Common myeloid progenitor, CD34-positive (primary cell): ENCODE measurements around the gene ADNP. TPM values are rescaled to one million over a fixed set of nuclear protein-coding genes. Genes with fewer than 3 reads are reported as not detected.
"Not testable (repeated sequence)": the region's sequence is repeated elsewhere in the genome, so short reads cannot be mapped to it uniquely, and the experiment has no call there.

Source experiments
- CTCF ChIA-PET: fragments of 350-600 bp; sonication (Branson Sonifier 250); formaldehyde crosslinking; loops from one replicate; lab custom pipeline; 2021; ENCODE audit warnings: antibody characterized with exemption; lab: Charles Lee
- POLR2A ChIA-PET: fragments of 350-600 bp; sonication (Branson Sonifier 250); formaldehyde crosslinking; loops from one replicate; lab custom pipeline; 2021; ENCODE audit warnings: antibody characterized with exemption; lab: Charles Lee
- DNase-seq, 3 donors: peaks; one replicate each; pipeline versions ENCODE4 v3.0.0 to v3.0.0-alpha.2; 2013
- H3K27ac ChIP-seq, 2 experiments: 1 replicate in 1 of 2; 2 replicates in 1 of 2; pipeline ENCODE4 v1.7.0; 2013; ENCODE audit warnings: inconsistent platforms in 2 of 2, low read length in 2 of 2, mild to moderate bottlenecking in 2 of 2, low read depth in 1 of 2, moderate library complexity in 1 of 2; ENCODE audit not compliant: severe bottlenecking in 2 of 2, insufficient read depth in 1 of 2, poor library complexity in 1 of 2
- H3K27me3 ChIP-seq, 5 experiments: replicated peaks in 2 of 5; 1 replicate in 3 of 5; 2 replicates in 2 of 5; pipeline versions ENCODE4 v1.6.1 to v1.7.0; 2013; ENCODE audit warnings: low read length in 4 of 5, mild to moderate bottlenecking in 2 of 5, moderate library complexity in 2 of 5, inconsistent platforms in 1 of 5; ENCODE audit not compliant: insufficient read depth in 5 of 5, control insufficient read depth in 4 of 5
- H3K36me3 ChIP-seq, 4 experiments: 1 replicate in 2 of 4; 2 replicates in 2 of 4; pipeline versions ENCODE4 v1.6.1 to v1.7.0; 2013; ENCODE audit warnings: low read length in 3 of 4, control low read depth in 1 of 4, mild to moderate bottlenecking in 1 of 4; ENCODE audit not compliant: control insufficient read depth in 4 of 4, insufficient read depth in 4 of 4
- H3K4me1 ChIP-seq, 4 experiments: 1 replicate in 3 of 4; 2 replicates in 1 of 4; pipeline versions ENCODE4 v1.6.1 to v1.7.1; 2013; ENCODE audit warnings: low read length in 3 of 4, mild to moderate bottlenecking in 3 of 4, control low read depth in 1 of 4, inconsistent platforms in 1 of 4, moderate library complexity in 1 of 4; ENCODE audit not compliant: control insufficient read depth in 4 of 4, insufficient read depth in 4 of 4; ENCODE audit errors: control extremely low read depth in 1 of 4
- H3K4me3 ChIP-seq, 7 experiments: 1 replicate in 4 of 7; 2 replicates in 3 of 7; pipeline versions ENCODE4 v1.5.1 to v1.7.0; 2013; ENCODE audit warnings: mild to moderate bottlenecking in 7 of 7, low read length in 6 of 7, moderate library complexity in 6 of 7, inconsistent platforms in 2 of 7, low read depth in 2 of 7, control low read depth in 1 of 7; ENCODE audit not compliant: insufficient read depth in 4 of 7, control insufficient read depth in 1 of 7; ENCODE audit errors: extremely low read depth in 1 of 7
- H3K9me3 ChIP-seq, 5 experiments: 1 replicate in 4 of 5; 2 replicates in 1 of 5; pipeline versions ENCODE4 v1.6.1 to v1.7.1; 2013; ENCODE audit warnings: low read length in 4 of 5, mild to moderate bottlenecking in 2 of 5, inconsistent platforms in 1 of 5, low read depth in 1 of 5, moderate library complexity in 1 of 5; ENCODE audit not compliant: control insufficient read depth in 4 of 5, insufficient read depth in 2 of 5; ENCODE audit errors: control extremely low read depth in 1 of 5
- WGBS: methylation state at CpG from one replicate; pipeline ENCODE4 v1.1.5; 2013; ENCODE audit not compliant: insufficient coverage; 5-methylcytosine and 5-hydroxymethylcytosine counted together
- polyA plus RNA-seq: library from polyadenylated mRNA; unstranded; fragments of 120-200 nt; gene quantifications from one replicate; pipeline ENCODE4 v1.2.1, GENCODE V29; 2013

Gene ADNP
- polyA plus RNA-seq: 57.0 TPM

DNA sequence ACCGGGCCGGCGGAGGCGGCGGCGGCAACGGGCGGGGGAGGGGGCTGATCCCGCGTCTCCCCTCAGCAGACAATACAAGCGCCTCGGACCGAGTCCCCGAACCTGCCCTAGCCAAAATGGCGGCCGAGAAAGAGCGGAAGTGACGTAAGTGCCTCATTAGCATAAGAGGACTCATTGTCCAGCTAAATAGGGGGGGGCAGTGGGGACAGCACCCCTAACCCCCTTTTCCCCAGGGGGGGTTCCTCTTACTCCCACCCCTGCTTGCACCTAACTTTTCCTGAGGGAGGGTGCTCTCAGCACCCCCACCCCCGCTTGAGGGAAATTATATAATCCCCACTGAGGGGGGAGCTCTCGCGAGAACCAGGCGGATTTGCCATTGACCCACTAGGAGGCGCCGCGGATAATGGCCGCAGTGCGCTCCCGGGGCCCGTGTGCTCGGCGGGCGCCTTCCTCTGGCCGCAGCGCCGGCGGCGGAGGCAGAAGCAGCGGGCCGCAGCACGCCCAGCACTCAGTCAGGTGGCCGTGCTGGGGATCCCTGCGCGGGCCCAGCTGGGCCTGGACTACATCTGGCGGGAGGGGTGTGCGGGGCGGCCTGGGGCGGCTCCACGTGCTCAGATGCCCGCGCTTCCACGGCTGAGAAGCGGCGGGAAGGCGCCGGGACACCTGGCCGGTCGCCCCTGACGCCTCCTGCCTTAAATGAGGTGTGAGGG is at the start of gene ADNP:
ADNP (minus strand) TSS at position 132 of the 710 bp plus-strand sequence. CDS start 27,441 bp downstream, outside the sequence.
- under 1% methylated on average over 31 of the region's 58 CpGs for WGBS
- H3K36me3 ChIP-seq: peaks cover 12 to 56% (median 26%) of the 10 kb centered on the region in 4 experiments

DNA sequence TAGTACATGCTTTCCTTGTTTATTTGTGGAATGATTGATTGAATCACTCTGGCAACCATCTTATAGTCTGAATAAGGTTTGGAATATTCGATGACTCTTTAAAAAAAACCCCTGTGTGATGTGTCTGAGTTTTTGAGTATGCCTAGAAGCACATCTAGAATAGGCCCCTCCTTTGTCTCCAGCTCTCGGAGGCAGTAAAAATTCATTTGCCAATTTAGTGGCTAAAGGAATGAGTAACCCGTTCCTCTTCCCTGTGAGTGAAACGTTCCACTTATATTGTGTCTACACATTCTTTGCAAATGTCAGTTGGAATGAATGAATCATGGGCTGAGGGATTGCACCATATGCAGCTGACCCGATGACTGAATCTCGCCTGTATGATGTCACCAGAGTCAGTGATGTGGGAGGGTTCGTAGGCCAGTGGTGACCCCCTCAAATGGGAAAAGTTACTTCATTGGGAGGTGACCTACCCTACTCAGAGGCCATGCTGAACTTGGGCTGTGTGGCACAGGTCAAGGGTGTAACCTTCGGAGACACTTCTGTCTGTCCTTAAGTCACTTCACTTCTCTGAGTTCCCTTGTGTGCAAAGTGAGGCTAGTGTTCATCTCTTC is 48.9 kb upstream of the ADNP start:
- Histone ChIP-seq H3K9me3 (no peaks in the 10 kb centered on the region), H3K4me1 (peaks cover 0 to 4% (median 0%) of the 10 kb centered on the region in 4 experiments), H3K4me3 (no peak overlapping the region), H3K27ac (no peak overlapping the region), H3K36me3 (no peaks in the 10 kb centered on the region), H3K27me3 (peaks cover 0 to 15% (median 7%) of the 10 kb centered on the region in 5 experiments)
- ChIA-PET CTCF (interaction anchor here (2.1 to 11.4 kb wide), 5 partner anchors 8 to 326 kb away, joined by 4 to 184 read pairs (median 12); no protein-coding TSS in a partner anchor), POLR2A (no interaction called here)
- WGBS: 98% methylated on average over 5 of the region's 8 CpGs
- no peak for DNase-seq

More for the DNA sequence above, at the start of gene ADNP:
- peak within 1 kb of the TSS; percentile 81 to 96 (median 91) for H3K4me3 ChIP-seq
- ChIA-PET CTCF (interaction anchor here (0.8 to 5.0 kb wide), 16 partner anchors 11 to 143 kb away, joined by 3 to 33 read pairs (median 4); partner anchors contain the start of gene BCAS4), POLR2A (interaction anchor here (0.6 to 2.3 kb wide), 10 partner anchors 8 to 609 kb away, joined by 3 to 20 read pairs (median 4); partner anchors contain the start of genes BCAS4, DPM1 and MOCS3)
- H3K27me3 ChIP-seq: no peaks in the 10 kb centered on the region
- H3K27ac ChIP-seq: peak within 1 kb of the TSS; percentile 97 to 99
- H3K4me1 ChIP-seq: peaks cover 18 to 35% (median 27%) of the 10 kb centered on the region in 4 experiments
- H3K9me3 ChIP-seq: no peaks in the 10 kb centered on the region
- peak; percentile 98 to 99 (median 98) for DNase-seq

DNA sequence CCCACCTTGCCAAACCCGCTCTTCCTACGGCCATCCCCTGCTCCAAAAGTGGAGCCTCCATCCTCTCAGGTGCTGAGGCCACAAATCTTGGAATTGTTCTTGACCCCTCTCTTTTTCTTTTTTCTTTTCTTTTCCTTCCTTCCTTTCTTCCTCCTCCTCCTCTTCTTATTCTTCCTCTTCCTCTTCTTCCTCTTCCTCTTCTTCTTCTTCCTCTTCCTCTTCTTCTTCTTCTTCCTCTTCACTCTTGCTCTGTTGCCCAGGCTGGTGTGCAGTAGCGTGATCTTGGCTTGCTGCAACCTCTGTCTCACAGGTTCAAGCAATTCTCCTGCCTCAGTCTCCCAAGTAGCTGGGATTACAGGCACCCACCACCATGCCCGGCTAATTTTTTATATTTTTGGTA is 47.3 kb upstream of the ADNP start:
- DNase-seq, H3K27ac ChIP-seq, H3K36me3 ChIP-seq, POLR2A ChIA-PET, H3K4me3 ChIP-seq, H3K9me3 ChIP-seq, H3K4me1 ChIP-seq: not testable (repeated sequence)
- WGBS: 92% methylated on average over 3 of the region's 4 CpGs
- CTCF ChIA-PET: interaction anchor here (1.1 to 1.4 kb wide), 3 partner anchors 9 to 331 kb away, joined by 3 to 6 read pairs (median 4); no protein-coding TSS in a partner anchor
- H3K27me3 ChIP-seq: peaks cover 0 to 11% (median 4%) of the 10 kb centered on the region in 5 experiments

DNA sequence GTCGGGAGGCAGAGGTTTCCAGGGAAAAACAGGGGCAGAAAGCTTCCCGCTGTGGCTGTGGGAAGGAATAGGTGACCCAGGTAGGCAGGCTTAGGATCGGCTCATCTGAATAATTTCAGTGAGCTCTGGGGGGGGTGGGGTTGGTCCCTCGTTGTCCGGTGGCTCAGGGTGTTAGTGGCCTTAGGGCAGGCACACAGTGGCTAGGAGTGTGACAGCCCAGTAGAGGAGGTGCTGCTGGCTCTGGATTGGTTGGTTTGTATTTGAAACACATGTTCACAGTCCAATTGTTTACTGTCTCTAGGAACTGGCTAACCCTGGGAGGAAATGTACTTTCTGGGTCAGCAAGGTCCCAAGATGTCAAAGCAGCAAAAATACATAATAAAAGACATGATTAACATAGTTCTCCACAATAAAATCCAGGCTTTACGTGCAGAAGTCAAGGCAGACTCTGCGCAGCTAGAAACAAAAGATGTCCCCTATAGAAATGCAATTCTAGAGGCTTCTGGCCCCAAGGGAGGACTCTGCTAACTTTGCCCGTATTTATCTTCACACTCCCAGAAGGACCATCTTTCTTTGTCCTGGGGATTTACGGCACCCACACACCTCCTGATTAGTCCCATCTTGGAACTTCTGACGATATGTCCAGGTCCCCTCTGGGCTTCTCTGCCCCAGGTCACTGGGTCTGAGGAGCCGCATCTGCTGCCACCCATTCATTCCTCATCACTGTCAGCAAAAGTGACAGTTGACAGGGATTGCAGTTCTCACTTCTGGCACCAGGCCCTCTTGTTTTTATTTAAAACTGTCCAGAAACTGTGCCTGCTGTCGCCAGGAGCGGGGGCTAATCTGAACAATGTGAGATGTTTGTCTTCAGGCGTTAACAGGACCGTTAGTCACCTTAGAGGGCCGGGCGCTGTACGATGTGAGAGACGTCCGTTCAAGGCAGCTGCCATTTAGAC is 46.1 kb upstream of the ADNP start:
- no peak overlapping the region for H3K27ac ChIP-seq
- peaks cover 0 to 11% (median 4%) of the 10 kb centered on the region in 5 experiments for H3K27me3 ChIP-seq
- ChIA-PET CTCF (interaction anchor here (0.9 to 1.4 kb wide), 4 partner anchors 11 to 332 kb away, joined by 3 to 6 read pairs (median 4); no protein-coding TSS in a partner anchor), POLR2A (no interaction called here)
- no peaks in the 10 kb centered on the region for H3K36me3 ChIP-seq
- H3K4me3 ChIP-seq: no peak overlapping the region
- H3K4me1 ChIP-seq: peaks cover 0 to 4% (median 0%) of the 10 kb centered on the region in 4 experiments
- no peak for DNase-seq
- H3K9me3 ChIP-seq: no peaks in the 10 kb centered on the region
- WGBS: 85% methylated on average over 20 of the region's 20 CpGs

DNA sequence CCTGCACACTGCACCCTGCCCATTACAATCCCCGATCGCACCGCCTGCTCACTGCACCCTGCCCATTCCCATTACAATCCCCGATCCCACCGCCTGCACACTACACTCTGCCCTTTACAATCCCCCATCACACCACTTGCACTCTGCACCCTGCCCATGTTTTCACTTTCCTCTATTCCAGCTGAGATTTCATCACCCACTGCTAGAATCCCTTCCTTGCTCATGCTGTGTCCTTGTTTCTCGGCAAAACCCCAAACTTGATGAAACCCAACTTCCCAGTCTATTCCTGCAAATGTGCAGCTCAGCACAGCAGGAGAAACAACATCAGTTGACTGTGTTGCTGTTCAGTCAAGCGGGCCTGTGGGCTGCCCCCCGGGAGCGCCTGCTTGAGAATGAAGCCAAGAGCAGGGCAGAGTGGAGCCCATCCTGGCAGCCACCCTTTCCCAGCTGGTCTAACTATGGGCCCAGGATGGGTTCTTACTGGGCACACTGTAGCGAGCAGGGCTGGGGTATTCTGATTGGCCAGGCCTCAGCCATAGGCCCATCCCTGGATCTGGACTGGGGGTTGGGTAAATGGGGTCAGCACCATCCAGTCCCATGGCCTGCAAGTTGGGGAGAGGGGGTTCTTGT is 44.6 kb upstream of the ADNP start:
- H3K27ac ChIP-seq: no peak overlapping the region
- H3K4me1 ChIP-seq: no peaks in the 10 kb centered on the region
- ChIA-PET CTCF (no interaction called here), POLR2A (no interaction called here)
- H3K27me3 ChIP-seq: peaks cover 0 to 11% (median 4%) of the 10 kb centered on the region in 5 experiments
- 88% methylated on average over 8 of the region's 10 CpGs for WGBS
- no peaks in the 10 kb centered on the region for H3K9me3 ChIP-seq
- DNase-seq: no peak
- no peak overlapping the region for H3K4me3 ChIP-seq
- H3K36me3 ChIP-seq: no peaks in the 10 kb centered on the region

- no peak overlapping the region for H3K27ac ChIP-seq
- H3K27me3 ChIP-seq: peaks cover 0 to 11% (median 4%) of the 10 kb centered on the region in 5 experiments
- no peaks in the 10 kb centered on the region for H3K9me3 ChIP-seq
- 100% methylated on average over 4 of the region's 8 CpGs for WGBS
- ChIA-PET CTCF (no interaction called here), POLR2A (no interaction called here)
- H3K4me3 ChIP-seq: no peak overlapping the region
- H3K4me1 ChIP-seq: no peaks in the 10 kb centered on the region
- H3K36me3 ChIP-seq: no peaks in the 10 kb centered on the region
- no peak for DNase-seq
Observed at GRCh38 chr20:50969912-50970311, 38.7 kb upstream of the ADNP start.
